GM19043 (cell line): ENCODE measurements around the gene MEIOSIN.
"Not testable (repeated sequence)": the region's sequence is repeated elsewhere in the genome, so short reads cannot be mapped to it uniquely, and the experiment has no call there.

Experiments
- ATAC-seq: cut with Tn5 transposase; IDR thresholded peaks from one replicate; pipeline ENCODE4 v1.9.1; 2021; ENCODE audit warnings: low read depth; ENCODE audit not compliant: unreplicated experiment

Gene MEIOSIN

DNA sequence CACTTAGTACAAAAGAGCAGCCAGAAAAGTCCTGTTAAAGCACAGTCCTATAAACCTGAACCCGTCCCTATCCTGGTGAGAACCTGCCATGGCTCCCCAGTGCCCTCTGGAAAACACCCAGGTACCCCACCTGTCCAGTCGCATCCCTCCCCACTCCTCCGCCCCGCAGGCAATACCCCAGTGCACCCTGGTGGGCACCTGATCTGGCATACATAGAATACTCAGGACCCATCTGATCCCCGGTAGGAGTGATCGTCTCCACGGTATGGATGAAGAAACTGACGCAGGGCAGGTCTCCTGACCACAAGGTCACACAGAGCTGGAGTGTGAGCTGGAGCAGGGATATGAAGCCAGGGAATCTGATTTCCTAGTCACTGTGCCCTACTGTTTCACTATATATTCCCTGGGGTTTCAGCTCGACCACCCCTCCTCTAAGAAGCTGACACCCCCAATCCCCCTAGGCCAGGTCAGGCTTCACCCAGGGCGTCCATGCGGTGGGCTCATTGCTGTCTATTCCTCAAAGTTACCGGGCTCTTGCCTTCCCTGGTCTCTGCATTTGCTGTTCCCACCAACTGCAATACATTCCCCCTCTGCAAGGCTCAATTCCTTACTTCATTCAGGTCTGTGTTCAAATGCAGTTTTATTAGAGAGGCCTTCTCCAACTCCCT is 15.1 kb upstream of the MEIOSIN start:
- no peak for ATAC-seq

DNA sequence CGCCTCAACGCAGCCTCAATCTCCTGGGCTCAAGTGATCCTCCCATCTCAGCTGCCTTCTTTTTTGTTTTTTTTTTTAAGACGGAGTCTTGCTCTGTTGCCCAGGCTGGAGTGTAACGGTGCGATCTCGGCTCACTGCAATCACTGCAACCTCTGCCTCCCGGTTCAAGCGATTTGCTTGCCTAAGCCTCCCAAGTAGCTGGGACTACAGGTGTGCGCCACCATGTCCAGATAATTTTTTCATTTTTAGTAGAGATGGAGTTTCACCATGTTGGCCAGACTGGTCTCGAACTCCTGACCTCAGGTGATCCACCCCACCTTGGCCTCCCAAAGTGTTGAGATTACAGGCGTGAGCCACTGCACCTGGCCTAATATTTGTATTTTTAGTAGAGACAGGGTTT is 13.2 kb upstream of the MEIOSIN start:
- ATAC-seq, result not testable (repeated sequence)

DNA sequence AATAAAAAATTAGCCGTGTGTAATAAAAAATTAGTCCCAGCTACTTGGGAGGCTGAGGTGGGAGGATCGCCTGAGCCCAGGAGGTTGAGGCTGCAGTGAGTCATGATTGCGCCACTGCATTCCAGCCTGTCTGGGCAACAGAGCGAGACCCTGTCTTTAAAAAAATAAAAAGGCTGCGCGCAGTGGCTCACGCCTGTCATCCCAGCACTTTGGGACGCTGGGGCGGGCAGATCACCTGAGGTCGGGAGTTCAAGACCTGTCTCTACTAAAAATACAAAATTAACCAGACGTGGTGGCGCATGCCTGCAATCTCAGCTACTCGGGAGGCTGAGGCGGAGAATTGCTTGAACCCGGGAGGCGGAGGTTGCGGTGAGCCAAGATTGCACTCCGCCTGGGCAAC is 4.6 kb upstream of the MEIOSIN start:
- not testable (repeated sequence) for ATAC-seq

DNA sequence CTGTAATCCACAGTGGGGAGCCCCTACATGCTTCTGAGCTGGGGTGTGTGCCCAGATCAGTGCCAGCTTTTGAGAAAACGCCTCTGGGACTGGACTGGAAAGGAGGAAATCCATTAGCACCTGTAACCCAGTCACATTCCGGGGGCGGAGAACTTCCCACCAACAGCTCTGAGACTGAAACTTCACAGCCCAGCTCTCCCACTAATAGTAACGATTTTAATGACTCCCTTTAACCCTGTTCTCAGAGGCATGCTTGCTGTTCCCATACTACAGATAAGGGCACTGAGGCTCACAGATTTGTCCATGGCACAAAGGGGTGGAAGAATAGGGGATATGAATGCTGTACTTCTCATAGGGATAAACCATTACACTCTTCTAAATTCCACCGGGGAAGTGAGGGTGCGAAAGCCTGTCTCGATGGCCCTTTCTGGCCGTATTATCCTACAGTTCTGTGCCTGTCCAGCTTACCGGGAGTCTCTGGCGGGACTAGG is 3.4 kb upstream of the MEIOSIN start:
- ATAC-seq, result no peak

DNA sequence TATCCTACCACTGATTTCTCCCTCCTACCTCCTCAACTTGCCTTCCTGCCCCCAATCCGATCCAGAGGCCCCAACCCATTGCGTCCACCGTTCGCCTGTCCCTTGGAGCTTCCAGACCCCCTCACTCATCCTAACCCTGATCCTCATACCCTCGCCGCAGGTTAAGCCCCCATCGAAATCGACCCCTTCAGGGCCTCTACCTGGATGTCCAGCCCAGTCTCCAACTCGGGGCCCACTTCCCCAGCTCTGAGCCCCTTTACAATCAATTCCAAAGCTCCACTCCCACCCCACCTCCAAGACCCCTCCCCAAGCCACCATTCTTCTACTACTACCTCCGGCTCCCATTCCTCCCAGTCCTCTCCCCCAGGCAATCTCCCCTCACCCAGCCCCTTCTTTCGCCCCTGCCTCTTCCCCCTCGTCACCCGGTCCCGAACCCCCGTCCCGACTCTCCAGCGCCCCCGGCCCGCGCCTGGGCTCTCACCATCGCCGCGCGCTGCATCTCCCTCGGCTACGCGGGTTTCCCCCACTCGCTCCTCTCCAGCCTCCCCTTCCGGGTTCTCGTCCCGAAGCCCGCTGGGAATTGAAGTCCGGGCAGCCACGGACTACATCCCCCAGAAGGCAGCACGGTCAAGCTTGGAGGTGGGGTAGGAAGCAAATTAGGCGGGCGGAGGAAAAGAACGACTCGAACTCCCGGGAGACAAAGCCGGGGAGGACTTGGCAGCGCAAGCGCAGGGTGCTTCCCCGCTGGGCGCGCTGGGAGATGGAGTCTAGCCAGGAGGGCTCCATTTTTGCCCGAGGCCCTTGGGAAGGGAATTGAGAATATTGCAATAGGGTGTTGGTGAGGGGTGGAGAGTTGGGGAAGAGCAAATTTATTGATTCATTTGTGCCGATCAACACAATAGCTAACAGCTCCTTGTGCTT is 2.6 kb upstream of the MEIOSIN start, which contains the start of gene FBXO46:
Gene FBXO46, minus strand, starts transcription at position 529 of the 921 bp plus-strand sequence. CDS start 17,401 bp downstream, outside the sequence.
- peak; percentile 83 for ATAC-seq

DNA sequence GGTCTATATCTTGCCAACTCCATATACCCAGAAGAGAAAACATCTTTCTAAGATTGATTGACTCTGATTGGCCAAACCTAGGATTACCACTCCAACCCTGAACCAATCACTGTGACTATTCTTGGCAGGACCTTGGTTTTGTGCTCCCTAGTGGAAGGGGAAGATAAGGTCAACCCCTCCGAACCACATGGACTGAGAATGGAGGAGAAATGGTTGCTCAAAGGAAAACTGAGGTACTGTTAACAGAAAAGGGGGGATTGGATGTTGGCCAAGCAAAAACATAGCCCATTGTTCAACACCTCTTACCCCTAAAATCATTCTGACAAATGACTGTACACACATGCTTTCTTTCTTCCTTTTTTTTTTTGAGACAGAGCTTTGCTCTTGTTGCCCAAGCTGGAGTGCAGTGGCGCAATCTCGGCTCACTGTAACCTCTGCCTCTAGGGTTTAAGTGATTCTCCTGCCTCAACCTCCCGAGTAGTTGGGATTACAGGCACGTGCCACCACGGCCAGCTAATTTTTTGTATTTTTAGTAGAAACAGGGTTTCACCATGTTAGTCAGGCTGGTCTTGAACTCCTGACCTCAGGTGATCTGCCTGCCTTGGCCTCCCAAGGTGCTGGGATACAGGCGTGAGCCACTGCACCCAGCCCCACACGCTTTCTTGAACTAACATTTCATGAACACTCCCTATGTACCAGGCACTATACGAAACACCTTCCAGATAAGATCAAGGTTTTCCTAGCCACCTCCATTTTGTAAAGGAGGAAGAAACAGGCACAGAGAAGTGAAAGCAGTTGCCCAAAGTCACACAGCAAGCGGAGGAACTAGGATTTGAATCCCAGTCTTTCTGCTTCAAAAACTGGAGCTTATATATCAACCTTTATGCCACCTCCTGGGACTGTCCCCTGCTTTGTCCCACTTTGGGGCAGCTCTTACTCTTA is 6.5 kb downstream of the MEIOSIN start:
- no peak for ATAC-seq

DNA sequence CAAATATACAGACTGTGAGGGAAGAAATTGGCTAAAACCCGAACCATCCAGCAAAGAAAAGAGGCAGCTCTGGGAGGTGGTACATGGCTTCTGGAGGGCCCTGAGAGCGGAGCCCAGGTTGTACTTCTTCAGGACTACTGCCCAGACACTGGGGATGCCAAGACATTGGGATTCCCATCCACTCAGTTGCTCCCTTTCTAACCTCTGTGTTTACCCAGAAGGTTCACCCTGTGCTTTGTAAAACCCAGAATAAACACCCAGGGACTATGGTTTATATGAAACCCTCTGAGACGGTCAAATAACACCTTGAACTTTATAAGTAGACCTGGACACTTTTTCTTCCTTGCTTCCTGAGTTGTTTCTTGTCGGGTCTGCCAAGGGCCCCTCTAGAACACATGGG is 9.7 kb downstream of the MEIOSIN start:
- no peak for ATAC-seq

DNA sequence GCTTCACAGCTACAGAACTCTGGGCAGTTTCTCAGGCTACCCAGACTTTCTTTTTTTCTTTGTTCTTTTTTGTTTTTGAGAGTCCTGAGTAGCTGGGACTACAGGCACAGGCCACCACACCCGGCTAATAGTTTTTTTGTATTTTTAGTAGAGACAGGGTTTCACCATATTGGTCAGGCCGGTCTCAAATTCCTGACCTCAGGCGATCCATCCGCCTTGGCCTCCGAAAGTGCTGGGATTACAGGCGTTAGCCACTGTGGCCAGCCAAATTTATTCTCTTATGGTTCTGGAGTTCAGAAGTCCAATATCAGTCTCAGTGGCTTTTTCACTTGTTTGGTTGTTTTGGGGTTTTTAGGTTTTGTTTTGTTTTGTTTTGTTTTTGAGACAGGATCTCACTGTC is 12.4 kb downstream of the MEIOSIN start:
- no peak for ATAC-seq

DNA sequence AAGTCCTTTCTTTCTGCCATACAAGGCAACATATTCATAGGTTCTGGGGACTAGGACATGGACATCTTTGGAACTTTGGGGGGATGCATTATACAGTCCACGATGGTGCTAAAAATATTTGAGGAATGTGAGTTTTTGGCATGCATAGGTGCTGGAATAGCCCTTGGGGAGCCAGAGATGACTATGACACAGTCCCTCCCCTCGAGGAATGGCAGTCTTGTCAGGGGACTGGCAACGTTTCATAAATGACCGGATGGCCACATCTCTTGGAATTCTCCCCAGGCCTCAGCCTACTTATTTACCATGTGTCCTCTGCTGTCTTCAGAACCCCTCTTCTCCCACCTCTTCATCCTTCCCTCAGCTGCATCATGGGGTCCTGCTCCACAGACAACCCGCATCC is 13.6 kb downstream of the MEIOSIN start:
- ATAC-seq, result no peak

DNA sequence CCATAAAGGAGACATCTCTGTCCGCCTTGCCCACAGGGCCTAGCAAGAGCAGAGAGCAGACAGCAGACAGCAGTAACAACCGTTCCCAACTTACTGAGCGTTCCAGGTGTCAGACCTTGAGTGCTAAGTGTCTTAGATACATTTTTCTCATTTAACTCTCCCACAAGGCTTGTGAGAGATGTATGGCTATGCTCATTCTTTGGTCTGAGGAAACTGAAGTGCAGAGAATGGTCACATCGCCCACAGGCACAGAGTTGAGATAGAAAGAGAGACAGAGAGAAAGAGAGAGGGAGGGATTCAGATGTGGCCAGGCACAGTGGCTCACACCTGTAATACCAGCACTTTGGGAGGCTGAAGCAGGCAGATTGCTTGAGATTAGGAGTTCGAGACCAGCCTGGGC is 14.3 kb downstream of the MEIOSIN start:
- ATAC-seq, result no peak

DNA sequence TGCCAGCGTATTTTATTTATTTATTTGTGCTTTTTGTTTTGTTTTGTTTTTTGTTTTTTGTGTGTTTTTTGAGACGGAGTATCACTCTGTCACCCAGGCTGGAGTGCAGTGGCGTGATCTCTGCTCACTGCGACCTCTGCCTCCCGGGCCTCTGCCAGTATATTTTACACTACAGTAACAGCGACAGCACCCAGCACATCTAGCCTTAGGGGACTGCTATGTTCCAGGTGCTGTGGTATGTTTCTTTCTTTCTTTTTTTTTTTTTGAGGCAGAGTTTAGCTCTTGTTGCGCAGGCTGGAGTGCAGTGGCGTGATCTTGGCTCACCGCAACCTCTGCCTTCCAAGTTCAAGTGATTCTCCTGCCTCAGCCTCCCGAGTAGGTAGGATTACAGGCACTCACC is 18.2 kb downstream of the MEIOSIN start:
- not testable (repeated sequence) for ATAC-seq

DNA sequence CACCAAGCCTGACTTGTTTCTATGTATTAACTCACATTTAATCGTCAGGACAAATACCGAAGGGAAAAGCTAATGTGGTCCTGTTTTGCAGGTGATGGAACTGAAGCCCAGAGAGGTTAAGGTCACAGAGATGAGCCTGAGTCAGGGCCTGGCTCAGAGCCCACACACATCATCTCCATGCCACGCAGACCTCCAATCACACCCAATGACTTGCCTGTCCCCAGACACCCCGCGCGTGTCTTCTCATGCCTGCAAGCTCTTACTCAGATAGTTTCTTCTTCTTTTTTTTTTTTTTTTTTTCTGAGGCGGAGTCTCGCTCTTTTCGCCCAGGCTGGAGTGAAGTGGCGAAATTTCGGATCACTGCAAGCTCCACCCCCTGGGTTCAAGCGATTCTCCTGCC is 19.4 kb downstream of the MEIOSIN start:
- no peak for ATAC-seq

DNA sequence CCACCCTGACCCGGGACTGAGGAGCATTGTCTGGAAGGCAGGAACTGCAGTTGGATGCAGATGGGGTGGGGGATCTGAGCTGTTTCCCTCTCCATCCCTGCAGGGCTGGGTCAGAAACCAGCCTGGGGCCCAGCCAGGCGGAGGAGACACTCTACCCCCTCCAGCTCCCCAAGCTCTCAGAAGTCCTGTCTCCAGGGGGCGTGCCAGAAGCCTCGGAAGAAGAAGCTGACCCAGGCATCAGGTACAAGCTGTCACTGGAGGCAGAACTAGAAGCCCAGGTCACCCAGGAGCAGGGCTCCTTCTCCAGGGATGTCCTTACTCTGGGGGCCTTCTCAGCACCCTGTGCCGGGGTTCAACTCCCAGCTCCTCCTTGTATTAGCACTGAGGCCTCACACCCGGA is 20.3 kb downstream of the MEIOSIN start:
- no peak for ATAC-seq

DNA sequence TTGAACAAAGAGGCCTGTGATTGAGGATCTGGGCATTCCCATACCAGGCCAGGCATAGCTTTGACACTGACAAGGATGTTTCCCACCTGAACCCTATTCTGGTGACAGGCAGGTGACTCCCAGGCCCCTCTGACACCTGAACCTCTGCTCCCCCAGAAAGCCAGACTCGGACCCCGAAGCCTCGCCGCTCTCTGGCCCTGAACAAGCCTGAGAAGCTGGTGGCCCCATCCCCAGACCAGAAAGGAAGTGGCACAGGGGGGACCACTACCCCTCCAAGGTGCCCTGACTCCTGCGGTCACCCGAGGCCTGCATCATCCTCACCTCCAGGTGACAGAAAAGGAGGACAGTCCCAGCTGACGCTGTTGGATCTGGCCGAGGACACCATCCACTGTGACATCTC is 21.1 kb downstream of the MEIOSIN start:
- no peak for ATAC-seq

DNA sequence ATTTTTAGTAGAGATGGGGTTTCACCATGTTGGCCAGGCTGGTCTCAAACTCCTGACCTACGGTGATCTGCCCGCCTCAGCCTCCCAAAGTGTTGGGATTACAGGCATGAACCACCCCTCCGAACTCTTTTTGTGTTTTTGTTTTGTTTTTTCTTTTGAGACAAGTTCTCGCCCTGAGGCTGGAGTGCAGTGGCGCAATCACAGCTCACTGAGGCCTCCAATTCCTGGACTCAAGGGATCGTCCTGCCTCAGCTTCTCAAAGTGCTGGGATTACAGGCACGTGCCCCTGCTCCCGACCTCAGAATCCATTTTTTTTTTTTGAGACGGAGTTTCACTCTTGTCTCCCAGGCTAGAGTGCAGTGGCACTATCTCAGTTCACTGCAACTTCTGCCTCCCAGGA is 24.5 kb downstream of the MEIOSIN start:
- no peak for ATAC-seq

DNA sequence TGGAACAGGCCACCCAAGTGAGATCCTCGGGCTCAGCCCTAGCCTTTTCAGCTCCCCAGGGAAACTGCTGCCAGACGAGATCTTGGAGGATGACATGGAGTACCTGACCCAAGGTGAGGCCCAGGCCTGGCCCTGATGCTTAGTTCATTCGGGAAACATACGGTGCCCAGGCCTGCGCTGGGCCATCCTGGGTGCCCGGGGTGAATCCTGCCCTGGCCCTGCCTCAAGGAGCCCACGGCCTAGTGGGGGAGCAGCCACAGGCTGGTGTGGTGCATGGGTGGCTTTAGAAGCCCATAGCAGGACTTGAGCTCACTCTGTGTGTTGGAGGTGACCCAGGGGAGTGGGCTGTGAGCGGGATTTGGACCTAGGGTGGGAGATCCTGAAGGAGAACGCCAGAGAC is 25.7 kb downstream of the MEIOSIN start:
- ATAC-seq, result no peak

DNA sequence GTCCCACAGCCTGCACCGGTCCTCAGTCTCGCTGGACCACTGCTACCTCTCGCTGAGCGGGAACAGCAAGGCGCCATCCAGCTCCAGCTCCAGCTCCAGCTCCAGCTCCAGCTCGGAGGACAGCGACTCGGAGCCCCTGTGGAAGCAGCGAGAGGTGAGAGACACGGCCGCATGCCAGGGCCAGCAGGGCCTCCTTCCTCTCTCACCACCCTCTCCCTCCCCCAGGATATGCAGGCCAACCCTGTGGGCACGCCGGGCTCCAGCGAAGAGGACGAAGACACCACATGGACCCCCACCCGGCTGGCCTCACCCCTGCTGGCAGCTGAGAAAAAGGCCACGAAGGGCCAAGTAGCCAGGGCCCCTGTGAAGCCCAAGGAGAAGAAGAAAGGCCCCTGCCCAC is 28.5 kb downstream of the MEIOSIN start:
- ATAC-seq, result no peak

DNA sequence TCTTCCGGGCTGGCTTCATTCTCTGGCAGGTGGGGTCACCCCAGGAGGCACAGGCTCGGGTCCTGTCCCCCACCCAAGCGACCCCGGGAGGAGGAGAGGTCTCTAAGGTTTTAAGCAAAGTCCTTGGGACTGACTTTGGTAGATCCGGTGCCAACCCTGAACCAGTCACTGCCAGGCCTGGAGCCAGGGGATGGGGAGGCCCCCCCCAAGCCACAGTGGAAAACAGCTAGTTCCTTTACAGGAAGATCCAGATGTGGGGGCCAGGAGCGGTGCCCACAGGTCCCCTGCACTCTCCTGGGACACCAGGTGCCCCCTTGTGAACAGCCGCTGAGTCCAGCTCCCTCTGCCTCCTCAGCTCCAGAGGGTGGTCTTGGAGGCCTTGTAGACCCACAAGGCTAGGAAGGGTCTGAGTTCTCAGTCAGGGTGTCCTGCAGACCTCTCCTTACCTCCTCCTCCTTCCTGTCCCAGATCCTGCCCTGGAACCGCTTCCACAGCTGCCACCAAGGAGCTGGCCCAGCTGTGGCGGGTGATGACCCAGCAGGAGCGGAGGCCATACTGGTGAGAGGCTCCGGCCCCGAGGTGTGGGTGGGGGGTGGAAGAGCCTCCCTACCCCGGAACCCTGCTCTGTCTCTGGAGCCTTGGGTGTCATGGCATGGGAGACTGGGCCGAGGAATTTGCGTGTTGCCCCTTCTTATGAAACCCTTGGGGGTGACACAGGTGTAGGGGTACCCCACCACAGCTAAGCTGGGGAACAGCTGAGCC is 29.8 kb downstream of the MEIOSIN start:
- no peak for ATAC-seq

DNA sequence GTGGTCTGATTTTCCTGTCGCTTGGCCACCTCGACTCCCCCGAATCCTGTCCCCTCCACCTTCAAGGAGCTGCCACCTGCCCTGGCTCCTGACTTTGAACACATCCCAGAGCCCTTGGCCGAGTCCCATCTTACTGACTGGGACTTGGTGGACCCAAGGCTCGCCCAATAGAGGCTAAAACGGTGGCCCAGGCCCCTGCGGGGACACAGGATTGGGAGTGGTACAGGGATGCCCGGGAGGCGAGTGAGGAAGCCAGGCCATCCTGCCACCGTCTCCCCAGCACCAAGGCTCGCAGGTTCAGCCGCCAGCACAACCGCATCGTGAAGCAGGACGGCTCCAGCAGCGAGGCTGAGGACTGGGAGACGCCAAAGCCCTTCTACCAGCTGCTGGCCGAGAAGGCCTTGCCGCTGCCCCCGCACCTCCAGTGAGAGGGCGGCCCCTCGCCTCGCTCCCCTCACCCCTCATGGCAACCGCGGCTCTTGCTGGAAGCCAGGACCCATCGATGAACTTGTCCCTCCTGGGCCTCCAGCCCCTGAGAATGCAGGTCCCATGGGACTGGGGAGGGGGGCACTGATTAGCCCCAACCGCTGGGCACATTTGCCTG is 30.6 kb downstream of the MEIOSIN start:
- ATAC-seq, result no peak
